PC-9 (cell line): ENCODE measurements around the gene CFAP54. TPM values are rescaled to one million over a fixed set of nuclear protein-coding genes. Genes with fewer than 3 reads are reported as not detected.

Experiments used
- BruUV-seq: library from RNA; stranded (reverse); fragments of 400-500 nt; replicated peaks from 2 replicates; lab custom pipeline; 2021; lab: Mats Ljungman, UMichigan
- CTCF ChIA-PET: fragments of 300-600 bp; sonication (Branson Sonifier 250); formaldehyde crosslinking; loops from one replicate; lab custom pipeline; 2022; ENCODE audit warnings: antibody characterized with exemption; lab: Charles Lee
- POLR2A ChIA-PET: fragments of 300-600 bp; sonication (Branson Sonifier 250); formaldehyde crosslinking; loops from one replicate; lab custom pipeline; 2022; ENCODE audit warnings: antibody characterized with exemption; ENCODE audit not compliant: unreplicated experiment; lab: Charles Lee
- DNase-seq, 2 experiments: peaks; one replicate each; pipeline versions ENCODE4 v3.0.0 to v3.0.0-alpha.2; 2015 to 2022; ENCODE audit warnings: mixed read lengths in 1 of 2
- H2AFZ ChIP-seq: fragments of 200-600 bp; sonication (generic); 2 replicates; pipeline ENCODE4 v1.8.1; 2017; ENCODE audit warnings: antibody characterized with exemption
- H3F3A ChIP-seq: fragments of 200-600 bp; sonication (generic); 2 replicates; pipeline ENCODE4 v1.8.1; 2017; ENCODE audit warnings: antibody characterized with exemption, mild to moderate bottlenecking, low read depth; ENCODE audit not compliant: insufficient read depth
- H3K27ac ChIP-seq: fragments of 200-600 bp; sonication (generic); 2 replicates; pipeline ENCODE4 v1.6.1; 2016; ENCODE audit warnings: mixed run types
- H3K27me3 ChIP-seq: fragments of 200-600 bp; sonication (generic); 2 replicates; pipeline ENCODE4 v1.6.1; 2016; ENCODE audit warnings: low read depth, mixed run types; ENCODE audit not compliant: insufficient read depth
- H3K36me3 ChIP-seq: fragments of 200-600 bp; sonication (generic); 2 replicates; pipeline ENCODE4 v1.6.1; 2016; ENCODE audit warnings: low read depth, mixed run types
- H3K4me1 ChIP-seq: fragments of 200-600 bp; sonication (generic); replicated peaks from 2 replicates; pipeline ENCODE4 v1.6.1; 2016; ENCODE audit warnings: mixed run types; ENCODE audit not compliant: insufficient read depth
- H3K4me2 ChIP-seq: fragments of 200-600 bp; sonication (generic); 2 replicates; pipeline ENCODE4 v1.6.1; 2017; ENCODE audit warnings: mixed run types
- H3K4me3 ChIP-seq: fragments of 200-600 bp; sonication (generic); 2 replicates; pipeline ENCODE4 v1.6.1; 2016; ENCODE audit warnings: mixed run types
- H3K79me2 ChIP-seq: fragments of 200-600 bp; sonication (generic); 2 replicates; pipeline ENCODE4 v1.6.1; 2017; ENCODE audit warnings: low read depth, mixed run types
- H3K9me2 ChIP-seq: fragments of 200-600 bp; sonication (generic); 2 replicates; pipeline ENCODE4 v1.8.1; 2017; ENCODE audit warnings: mild to moderate bottlenecking; ENCODE audit not compliant: insufficient read depth
- H3K9me3 ChIP-seq: fragments of 200-600 bp; sonication (generic); 2 replicates; pipeline ENCODE4 v1.8.1; 2016; ENCODE audit warnings: low read depth; ENCODE audit not compliant: insufficient read depth
- H4K20me1 ChIP-seq: fragments of 200-600 bp; sonication (generic); 2 replicates; pipeline ENCODE4 v1.8.1; 2017; ENCODE audit not compliant: insufficient read depth
- CTCF ChIP-seq: fragments of 200-600 bp; sonication (generic); conservative IDR thresholded peaks from 2 replicates; pipeline ENCODE4 v1.6.1; 2017; ENCODE audit warnings: mixed run types, antibody characterized with exemption, mild to moderate bottlenecking, moderate library complexity
- EZH2 ChIP-seq: fragments of 200-600 bp; sonication (generic); IDR thresholded peaks from 2 replicates; pipeline ENCODE4 v1.8.0; 2017; ENCODE audit warnings: antibody characterized with exemption, low read depth
- intact Hi-C: fragments of 100-400 bp; cut with micrococcal nuclease; formaldehyde crosslinking; loops from one replicate; pipeline ENCODE4 v1.10.0; 2022; ENCODE audit not compliant: unreplicated experiment
- total RNA-seq: library from RNA; stranded (reverse); gene quantifications from 2 replicates; pipeline ENCODE4 v1.2.3, GENCODE V29; 2021

Gene CFAP54
- total RNA-seq, 1 experiment from 2014 or later, result 16.4 TPM

GRCh38 chr12:96811083-96811482, 321.7 kb downstream of the CFAP54 start:
- DNase-seq, result peak; percentile 4 to 66
- no peaks in the 10 kb centered on the region for H3K9me3 ChIP-seq
- POLR2A ChIA-PET, result no interaction called here
- intact Hi-C loops, result no loop called here
- H3K4me2 ChIP-seq, result no peak overlapping the region
- no peak overlapping the region for H3K4me3 ChIP-seq
- TF ChIP-seq EZH2 (no peak), CTCF (no peak)
- no peaks in the 10 kb centered on the region for H3K4me1 ChIP-seq
- H2AFZ ChIP-seq, result no peak overlapping the region
- no peak overlapping the region for H3K27ac ChIP-seq
- CTCF ChIA-PET, result no interaction called here
- no peaks in the 10 kb centered on the region for H3F3A ChIP-seq
- BruUV-seq, result no TSS peak
- no peaks in the 10 kb centered on the region for H3K36me3 ChIP-seq
- no peaks in the 10 kb centered on the region; the same call in 1 of the 2 replicates for H3K9me2 ChIP-seq
- no peaks in the 10 kb centered on the region for H3K27me3 ChIP-seq
- H3K79me2 ChIP-seq, result no peaks in the 10 kb centered on the region
- H4K20me1 ChIP-seq, result no peaks in the 10 kb centered on the region

- Histone ChIP-seq H3K9me2 (no peaks in the 10 kb centered on the region; the same call in 1 of the 2 replicates), H3F3A (no peaks in the 10 kb centered on the region), H4K20me1 (no peaks in the 10 kb centered on the region), H2AFZ (no peak overlapping the region), H3K27me3 (no peaks in the 10 kb centered on the region), H3K79me2 (no peaks in the 10 kb centered on the region), H3K9me3 (no peaks in the 10 kb centered on the region), H3K4me2 (no peak overlapping the region), H3K36me3 (no peaks in the 10 kb centered on the region), H3K4me3 (no peak overlapping the region), H3K27ac (no peak overlapping the region), H3K4me1 (no peaks in the 10 kb centered on the region)
- intact Hi-C loops, result no loop called here
- CTCF ChIA-PET, result no interaction called here
- POLR2A ChIA-PET, result no interaction called here
- no peak for DNase-seq
- no peak for TF ChIP-seq CTCF
- TF ChIP-seq EZH2, result no peak
- no TSS peak for BruUV-seq
These were observed 322.8 kb downstream of the CFAP54 start for GRCh38 chr12:96812153-96812552.

- no peak overlapping the region for H3K27ac ChIP-seq
These were observed 324.8 kb downstream of the CFAP54 start for GRCh38 chr12:96814200-96814599.

More at GRCh38 chr12:96814200-96814599, 324.8 kb downstream of the CFAP54 start:
- H3K27me3 ChIP-seq, result no peaks in the 10 kb centered on the region
- BruUV-seq, result no TSS peak
- H3K4me3 ChIP-seq, result no peak overlapping the region
- CTCF ChIA-PET, result no interaction called here
- no peaks in the 10 kb centered on the region for H3K9me3 ChIP-seq
- H3K4me2 ChIP-seq, result no peak overlapping the region
- H3K79me2 ChIP-seq, result no peaks in the 10 kb centered on the region
- no peak for TF ChIP-seq EZH2
- no peak for TF ChIP-seq CTCF
- no peaks in the 10 kb centered on the region for H4K20me1 ChIP-seq
- intact Hi-C loops, result no loop called here
- no peak for DNase-seq
- no peaks in the 10 kb centered on the region for H3K4me1 ChIP-seq
- H3K36me3 ChIP-seq, result no peaks in the 10 kb centered on the region
- POLR2A ChIA-PET, result no interaction called here
- no peaks in the 10 kb centered on the region; the same call in 1 of the 2 replicates for H3K9me2 ChIP-seq
- no peak overlapping the region for H2AFZ ChIP-seq
- no peaks in the 10 kb centered on the region for H3F3A ChIP-seq
